Measurements from ENCODE around the gene RPS19. TPM values are rescaled to one million over a fixed set of nuclear protein-coding genes. Genes with fewer than 3 reads are reported as not detected.

The RPS19 gene
- total RNA-seq, 4 donors from 2014 or later: 180 to 636 (median 401) TPM

GRCh38 chr19:41901707-41902360, 41.8 kb downstream of the RPS19 start:
- intact Hi-C loops (cut with DNase I; ENCODE audit: low total_unique reads) (no loop called here), in situ Hi-C loops (cut with MboI; ENCODE audit: low sequenced_read_pairs in 4 of 4) (no loop called here)
- no peak overlapping the region for H3K4me3 ChIP-seq
- TF ChIP-seq POLR2A (IDR thresholded peaks at IDR 0.05): no peak
- TF ChIP-seq CTCF (IDR thresholded peaks at IDR 0.05 in 4 of 5, conservative IDR thresholded peaks at IDR 0.05 in 1 of 5): no peak
- H3K4me1 ChIP-seq: no peaks in the 10 kb centered on the region
- H3K27ac ChIP-seq: no peak overlapping the region
- H3K27me3 ChIP-seq: no peaks in the 10 kb centered on the region
- ATAC-seq: no peak
- H3K9me3 ChIP-seq: no peaks in the 10 kb centered on the region
- DNase-seq: no peak
- peaks cover 0 to 83% of the 10 kb centered on the region in 2 donors for H3K36me3 ChIP-seq

DNA sequence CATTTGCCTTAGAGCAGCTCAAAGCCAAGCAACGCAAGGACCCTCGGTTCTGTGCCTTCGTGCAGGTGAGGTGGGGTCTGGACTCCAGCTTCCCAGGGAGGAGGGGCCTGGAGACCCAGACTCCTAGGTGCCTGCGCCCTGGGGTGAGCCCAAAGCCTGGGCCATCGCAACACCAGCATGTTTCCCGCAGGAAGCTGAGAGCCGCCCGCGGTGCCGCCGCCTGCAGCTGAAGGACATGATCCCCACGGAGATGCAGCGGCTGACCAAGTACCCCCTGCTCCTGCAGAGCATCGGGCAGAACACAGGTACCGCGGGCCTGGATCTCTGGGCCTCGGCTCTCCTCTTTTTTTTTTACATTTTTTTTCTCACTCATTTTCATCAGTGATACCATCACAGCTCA, 42.5 kb downstream of the RPS19 start:
- no peaks in the 10 kb centered on the region for H3K9me3 ChIP-seq
- intact Hi-C loops (cut with DNase I; ENCODE audit: low total_unique reads) (no loop called here), in situ Hi-C loops (cut with MboI; ENCODE audit: low sequenced_read_pairs in 4 of 4) (no loop called here)
- H3K27me3 ChIP-seq: no peaks in the 10 kb centered on the region
- no peak overlapping the region for H3K4me3 ChIP-seq
- ATAC-seq (no peak), DNase-seq (no peak)
- peaks cover 0 to 83% of the 10 kb centered on the region in 2 donors for H3K36me3 ChIP-seq
- no peak overlapping the region for H3K27ac ChIP-seq
- no peak for TF ChIP-seq POLR2A (IDR thresholded peaks at IDR 0.05)
- no peak for TF ChIP-seq CTCF (IDR thresholded peaks at IDR 0.05 in 4 of 5, conservative IDR thresholded peaks at IDR 0.05 in 1 of 5)
- no peaks in the 10 kb centered on the region for H3K4me1 ChIP-seq

DNA sequence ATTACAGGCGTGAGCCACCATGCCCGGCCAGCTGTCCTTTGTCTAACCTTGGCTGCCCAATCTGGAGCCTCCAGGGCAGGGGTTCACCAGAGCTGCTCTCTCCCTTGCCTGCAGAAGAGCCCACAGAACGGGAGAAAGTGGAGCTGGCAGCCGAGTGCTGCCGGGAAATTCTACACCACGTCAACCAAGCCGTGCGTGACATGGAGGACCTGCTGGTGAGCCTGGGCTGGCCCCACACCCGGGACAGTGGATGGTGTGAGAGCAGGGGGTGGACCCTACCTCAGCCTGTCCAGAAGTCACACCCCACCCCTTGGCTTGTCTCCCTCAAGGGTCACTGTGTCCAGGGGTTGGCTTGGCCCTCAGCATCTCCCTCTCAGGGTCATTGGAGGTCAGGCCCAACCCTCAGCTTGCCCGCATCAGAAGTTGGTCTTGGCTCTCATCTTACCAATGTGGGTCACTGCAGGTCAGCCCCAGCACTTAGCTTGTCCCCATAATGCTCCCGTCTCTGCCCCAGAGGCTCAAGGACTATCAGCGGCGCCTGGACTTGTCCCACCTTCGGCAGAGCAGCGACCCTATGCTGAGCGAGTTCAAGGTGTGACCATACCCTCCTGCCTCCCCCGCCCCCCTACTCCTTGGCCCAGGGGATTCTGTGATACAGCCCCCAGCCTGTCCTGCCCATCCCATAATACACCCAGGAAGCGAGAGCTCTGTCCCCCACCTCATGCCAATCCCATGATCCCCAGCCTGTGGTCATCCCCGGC, 43.3 kb downstream of the RPS19 start:
- H3K27me3 ChIP-seq: no peaks in the 10 kb centered on the region
- intact Hi-C loops (cut with DNase I; ENCODE audit: low total_unique reads): no loop called here
- no peak overlapping the region for H3K27ac ChIP-seq
- in situ Hi-C loops (cut with MboI; ENCODE audit: low sequenced_read_pairs in 4 of 4): no loop called here
- ATAC-seq (no peak), DNase-seq (no peak)
- no peaks in the 10 kb centered on the region for H3K9me3 ChIP-seq
- peaks cover 0 to 75% of the 10 kb centered on the region in 2 donors for H3K36me3 ChIP-seq
- no peaks in the 10 kb centered on the region for H3K4me1 ChIP-seq
- H3K4me3 ChIP-seq: no peak overlapping the region
- TF ChIP-seq POLR2A (IDR thresholded peaks at IDR 0.05) (no peak), CTCF (IDR thresholded peaks at IDR 0.05 in 4 of 5, conservative IDR thresholded peaks at IDR 0.05 in 1 of 5) (no peak)

GRCh38 chr19:41904118-41904870, 44.2 kb downstream of the RPS19 start:
- in situ Hi-C loops (cut with MboI; ENCODE audit: low sequenced_read_pairs in 4 of 4) (no loop called here), intact Hi-C loops (cut with DNase I; ENCODE audit: low total_unique reads) (no loop called here)
- DNase-seq: no peak
- H3K27ac ChIP-seq: no peak overlapping the region
- ATAC-seq: no peak
- peaks cover 0 to 66% of the 10 kb centered on the region in 2 donors for H3K36me3 ChIP-seq
- no peaks in the 10 kb centered on the region for H3K4me1 ChIP-seq
- no peak overlapping the region for H3K4me3 ChIP-seq
- no peak for TF ChIP-seq CTCF (IDR thresholded peaks at IDR 0.05 in 4 of 5, conservative IDR thresholded peaks at IDR 0.05 in 1 of 5)
- TF ChIP-seq POLR2A (IDR thresholded peaks at IDR 0.05): no peak
- no peaks in the 10 kb centered on the region for H3K27me3 ChIP-seq
- no peaks in the 10 kb centered on the region for H3K9me3 ChIP-seq

Data from gastrocnemius medialis (tissue), 4 donors.